SK-N-DZ (cell line): ENCODE data around the gene SPTA1. TPM values are rescaled to one million over a fixed set of nuclear protein-coding genes. Genes with fewer than 3 reads are reported as not detected.
"Not testable (repeated sequence)": the region's sequence is repeated elsewhere in the genome, so short reads cannot be mapped to it uniquely, and the experiment has no call there.

ENCODE experiments used
- DNase-seq: peaks from one replicate; pipeline ENCODE4 v3.0.0-alpha.2; 2015; ENCODE audit warnings: low spot score
- polyA plus RNA-seq, 2 experiments: library from polyadenylated mRNA; depleted of rRNA; stranded (reverse); fragments of >200 nt; gene quantifications; 2 replicates each; pipeline ENCODE4 v1.2.3, GENCODE V29; 2014

The SPTA1 gene
- polyA plus RNA-seq (2014; cell fraction: cytosol; rRNA removed): not detected in 2 replicates
- polyA plus RNA-seq (2014; cell fraction: nucleus; rRNA removed): not detected in 2 replicates

GRCh38 chr1:158686111-158687009 lies at the start of gene SPTA1:
TSS of gene SPTA1 (minus strand) at chr1:158686715. CDS start at chr1:158686517, 198 bp downstream.
- DNase-seq: no peak

GRCh38 chr1:158735848-158736247 lies 49.3 kb upstream of the SPTA1 start:
- DNase-seq: no peak

GRCh38 chr1:158732524-158732923 lies 46.0 kb upstream of the SPTA1 start:
- no peak for DNase-seq

GRCh38 chr1:158731707-158732106 lies 45.2 kb upstream of the SPTA1 start:
- DNase-seq: no peak

GRCh38 chr1:158730453-158730852 lies 43.9 kb upstream of the SPTA1 start:
- no peak for DNase-seq

- no peak for DNase-seq
Measured at GRCh38 chr1:158728510-158729225, 42.2 kb upstream of the SPTA1 start.

GRCh38 chr1:158724442-158724841 lies 37.9 kb upstream of the SPTA1 start:
- DNase-seq: no peak

GRCh38 chr1:158720620-158721019 lies 34.1 kb upstream of the SPTA1 start, which contains the start of gene OR6K3:
TSS of gene OR6K3 (minus strand) at chr1:158720720. CDS start at chr1:158718115, 2,605 bp downstream.
- no peak for DNase-seq

- DNase-seq: no peak
Measured at GRCh38 chr1:158719664-158720063, 33.1 kb upstream of the SPTA1 start.

- DNase-seq: no peak
Measured at GRCh38 chr1:158717344-158717743, 30.8 kb upstream of the SPTA1 start.

GRCh38 chr1:158716335-158716734 lies 29.8 kb upstream of the SPTA1 start:
- no peak for DNase-seq

GRCh38 chr1:158714754-158715153 lies 28.2 kb upstream of the SPTA1 start:
- DNase-seq: no peak

GRCh38 chr1:158711098-158711497 lies 24.6 kb upstream of the SPTA1 start:
- DNase-seq: no peak

GRCh38 chr1:158706096-158706495 lies 19.6 kb upstream of the SPTA1 start:
- no peak for DNase-seq

GRCh38 chr1:158700552-158700951 lies 14.0 kb upstream of the SPTA1 start, which contains the start of gene OR6K2:
TSS of gene OR6K2 (minus strand) at chr1:158700652. CDS start at chr1:158700652, 0 bp downstream.
- DNase-seq: no peak

- no peak for DNase-seq
Measured at GRCh38 chr1:158694596-158694995, 8.1 kb upstream of the SPTA1 start.

GRCh38 chr1:158692356-158692755 lies 5.8 kb upstream of the SPTA1 start:
- DNase-seq: no peak

- DNase-seq: no peak
Measured at GRCh38 chr1:158691907-158692306, 5.4 kb upstream of the SPTA1 start.

- not testable (repeated sequence) for DNase-seq
Measured at GRCh38 chr1:158691149-158691548, 4.6 kb upstream of the SPTA1 start.

GRCh38 chr1:158689875-158690274 lies 3.4 kb upstream of the SPTA1 start:
- no peak for DNase-seq

- no peak for DNase-seq
Measured at GRCh38 chr1:158689110-158689509, 2.6 kb upstream of the SPTA1 start.

GRCh38 chr1:158688343-158688742 lies 1.8 kb upstream of the SPTA1 start:
- DNase-seq: not testable (repeated sequence)
